Neuronal stem cell (in vitro differentiated cells): ENCODE data around the gene ZBTB46.

Experiments used
- DNase-seq: peaks from one replicate; pipeline ENCODE4 v3.0.0-alpha.2; 2013; ENCODE audit warnings: low spot score
- H2AFZ ChIP-seq: one replicate; pipeline ENCODE4 v1.6.1; 2013; ENCODE audit warnings: mild to moderate bottlenecking, low read length, inconsistent platforms
- H2AK5ac ChIP-seq: 2 replicates; pipeline ENCODE4 v1.6.1; 2013; ENCODE audit warnings: low read depth, mild to moderate bottlenecking, inconsistent platforms, low read length, moderate library complexity, mixed read lengths
- H2BK120ac ChIP-seq: 2 replicates; pipeline ENCODE4 v1.6.1; 2013; ENCODE audit warnings: low read depth, mild to moderate bottlenecking, inconsistent platforms, low read length, moderate library complexity, mixed read lengths
- H2BK12ac ChIP-seq: one replicate; pipeline ENCODE4 v1.6.1; 2013; ENCODE audit warnings: low read length, inconsistent platforms
- H2BK15ac ChIP-seq: 2 replicates; pipeline ENCODE4 v1.6.1; 2013; ENCODE audit warnings: mild to moderate bottlenecking, low read length, inconsistent platforms, mixed read lengths
- H2BK5ac ChIP-seq: one replicate; pipeline ENCODE4 v1.6.1; 2013; ENCODE audit warnings: inconsistent platforms, mild to moderate bottlenecking, low read length, moderate library complexity
- H3K14ac ChIP-seq: one replicate; pipeline ENCODE4 v1.6.1; 2013; ENCODE audit warnings: low read length, inconsistent platforms
- H3K18ac ChIP-seq: 2 replicates; pipeline ENCODE4 v1.6.1; 2013; ENCODE audit warnings: low read length, inconsistent platforms
- H3K23ac ChIP-seq: 2 replicates; pipeline ENCODE4 v1.6.1; 2013; ENCODE audit warnings: low read depth, mild to moderate bottlenecking, mixed read lengths, low read length, inconsistent platforms; ENCODE audit not compliant: poor library complexity
- H3K27ac ChIP-seq: replicated peaks from 3 replicates; pipeline ENCODE4 v1.5.1; 2013; ENCODE audit warnings: low read length, inconsistent platforms
- H3K27me3 ChIP-seq, 3 experiments: 2 replicates each; pipeline ENCODE4 v1.6.1; 2013; ENCODE audit warnings: low read length in 3 of 3, mild to moderate bottlenecking in 2 of 3, inconsistent platforms in 1 of 3, low read depth in 1 of 3, mixed read lengths in 1 of 3, moderate library complexity in 1 of 3; ENCODE audit not compliant: control insufficient read depth in 3 of 3, insufficient read depth in 3 of 3
- H3K36me3 ChIP-seq, 2 donors: replicated peaks in 1 of 2; 2 replicates each; pipeline ENCODE4 v1.6.1; 2013; ENCODE audit warnings: low read length in 2 of 2; ENCODE audit not compliant: control insufficient read depth in 2 of 2, insufficient read depth in 2 of 2
- H3K4ac ChIP-seq: 2 replicates; pipeline ENCODE4 v1.6.1; 2013; ENCODE audit warnings: inconsistent platforms, mild to moderate bottlenecking, low read length, moderate library complexity
- H3K4me1 ChIP-seq, 2 donors: 1 replicate in 1 of 2; 2 replicates in 1 of 2; pipeline ENCODE4 v1.6.1; 2013; ENCODE audit warnings: low read length in 2 of 2, low read depth in 1 of 2; ENCODE audit not compliant: control insufficient read depth in 2 of 2, insufficient read depth in 1 of 2
- H3K4me2 ChIP-seq: one replicate; pipeline ENCODE4 v1.6.1; 2013; ENCODE audit warnings: mild to moderate bottlenecking, low read length, inconsistent platforms; ENCODE audit not compliant: insufficient read depth, poor library complexity, severe bottlenecking
- H3K4me3 ChIP-seq, 2 donors: 2 replicates each; pipeline ENCODE4 v1.5.1; 2013; ENCODE audit warnings: low read length in 2 of 2, mild to moderate bottlenecking in 2 of 2, inconsistent platforms in 1 of 2, moderate library complexity in 1 of 2
- H3K79me1 ChIP-seq: one replicate; pipeline ENCODE4 v1.6.1; 2013; ENCODE audit warnings: low read depth, mild to moderate bottlenecking, inconsistent platforms, low read length, moderate library complexity
- H3K9ac ChIP-seq: one replicate; pipeline ENCODE4 v1.6.1; 2013; ENCODE audit warnings: mild to moderate bottlenecking, low read depth, low read length, inconsistent platforms; ENCODE audit not compliant: poor library complexity
- H3K9me3 ChIP-seq, 2 donors: replicated peaks in 1 of 2; 2 replicates each; pipeline versions ENCODE3 to v1.6.1; 2013; ENCODE audit warnings: low read length in 2 of 2, mild to moderate bottlenecking in 2 of 2, inconsistent platforms in 1 of 2, low read depth in 1 of 2, mixed read lengths in 1 of 2, moderate library complexity in 1 of 2; ENCODE audit not compliant: control insufficient read depth in 2 of 2, insufficient read depth in 1 of 2
- H4K8ac ChIP-seq: one replicate; pipeline ENCODE4 v1.6.1; 2013; ENCODE audit warnings: low read depth, mild to moderate bottlenecking, inconsistent platforms, low read length, moderate library complexity
- H4K91ac ChIP-seq: one replicate; pipeline ENCODE4 v1.6.1; 2013; ENCODE audit warnings: low read length, low read depth, mild to moderate bottlenecking, inconsistent platforms; ENCODE audit not compliant: poor library complexity
- WGBS, 2 donors: extraction: QIAGEN DNeasy Blood & Tissue Kit; methylation state at CpG; one replicate each; pipeline ENCODE4 v1.1.7; 2013; ENCODE audit warnings: missing lambda C conversion rate in 2 of 2, mixed read lengths in 1 of 2; ENCODE audit not compliant: insufficient read length in 2 of 2, insufficient replicate concordance in 1 of 2; ENCODE audit errors: extremely low coverage in 2 of 2; 5-methylcytosine and 5-hydroxymethylcytosine counted together

ZBTB46 gene

DNA sequence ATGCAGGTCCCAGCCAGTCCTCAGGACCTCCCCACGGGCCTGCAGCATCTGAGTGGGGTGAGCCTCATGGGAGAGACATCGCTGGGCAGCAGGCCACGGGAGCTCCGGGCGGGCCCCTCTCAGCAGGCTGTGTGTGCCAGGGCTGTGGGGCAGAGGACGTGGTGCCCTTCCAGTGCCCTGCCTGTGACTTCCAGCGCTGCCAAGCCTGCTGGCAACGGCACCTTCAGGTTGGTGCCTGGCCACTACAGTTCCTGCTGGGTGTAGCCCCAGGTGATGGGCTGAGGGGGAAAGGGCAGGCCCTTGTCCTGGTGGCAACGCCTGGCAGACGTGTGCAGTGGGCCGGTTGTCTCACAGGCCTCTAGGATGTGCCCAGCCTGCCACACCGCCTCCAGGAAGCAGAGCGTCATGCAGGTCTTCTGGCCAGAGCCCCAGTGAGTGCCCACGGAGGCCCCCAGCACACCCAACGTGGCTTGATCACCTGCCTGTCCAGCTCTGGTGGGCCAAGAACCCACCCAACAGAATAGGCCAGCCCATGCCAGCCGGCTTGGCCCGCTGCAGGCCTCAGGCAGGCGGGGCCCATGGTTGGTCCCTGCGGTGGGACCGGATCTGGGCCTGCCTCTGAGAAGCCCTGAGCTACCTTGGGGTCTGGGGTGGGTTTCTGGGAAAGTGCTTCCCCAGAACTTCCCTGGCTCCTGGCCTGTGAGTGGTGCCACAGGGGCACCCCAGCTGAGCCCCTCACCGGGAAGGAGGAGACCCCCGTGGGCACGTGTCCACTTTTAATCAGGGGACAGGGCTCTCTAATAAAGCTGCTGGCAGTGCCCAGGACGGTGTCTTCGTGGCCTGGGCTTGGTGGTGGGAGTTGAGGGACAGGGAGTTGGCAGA is 135.4 kb downstream of the ZBTB46 start:
- H3K79me1 ChIP-seq: peaks cover 6% of the 10 kb centered on the region
- peaks cover 0 to 47% of the 10 kb centered on the region in 2 donors for H3K36me3 ChIP-seq
- H2AK5ac ChIP-seq: peak overlapping the region; percentile 56
- H2BK12ac ChIP-seq: peak overlapping the region; percentile 1
- no peak overlapping the region for H4K8ac ChIP-seq
- no peak overlapping the region for H3K4me2 ChIP-seq
- H3K27me3 ChIP-seq: no peaks in the 10 kb centered on the region
- H3K18ac ChIP-seq: peak overlapping the region; percentile 48
- H3K9me3 ChIP-seq: peaks cover 0 to 2% of the 10 kb centered on the region in 2 donors
- no peak overlapping the region for H2AFZ ChIP-seq
- no CpG with 5 or more reads among the region's 25 CpGs for WGBS, 2 donors
- H3K4ac ChIP-seq: no peak overlapping the region
- H3K27ac ChIP-seq: no peak overlapping the region
- no peak overlapping the region for H2BK5ac ChIP-seq
- peak overlapping the region; percentile 53 for H4K91ac ChIP-seq
- peak overlapping the region; percentile 100 for H3K23ac ChIP-seq
- no peak for DNase-seq
- no peak overlapping the region for H3K4me3 ChIP-seq
- H2BK120ac ChIP-seq: no peak overlapping the region
- no peak overlapping the region for H3K9ac ChIP-seq
- H2BK15ac ChIP-seq: no peak overlapping the region
- peak overlapping the region; percentile 71 for H3K14ac ChIP-seq
- peaks cover 7 to 14% of the 10 kb centered on the region in 2 donors for H3K4me1 ChIP-seq

DNA sequence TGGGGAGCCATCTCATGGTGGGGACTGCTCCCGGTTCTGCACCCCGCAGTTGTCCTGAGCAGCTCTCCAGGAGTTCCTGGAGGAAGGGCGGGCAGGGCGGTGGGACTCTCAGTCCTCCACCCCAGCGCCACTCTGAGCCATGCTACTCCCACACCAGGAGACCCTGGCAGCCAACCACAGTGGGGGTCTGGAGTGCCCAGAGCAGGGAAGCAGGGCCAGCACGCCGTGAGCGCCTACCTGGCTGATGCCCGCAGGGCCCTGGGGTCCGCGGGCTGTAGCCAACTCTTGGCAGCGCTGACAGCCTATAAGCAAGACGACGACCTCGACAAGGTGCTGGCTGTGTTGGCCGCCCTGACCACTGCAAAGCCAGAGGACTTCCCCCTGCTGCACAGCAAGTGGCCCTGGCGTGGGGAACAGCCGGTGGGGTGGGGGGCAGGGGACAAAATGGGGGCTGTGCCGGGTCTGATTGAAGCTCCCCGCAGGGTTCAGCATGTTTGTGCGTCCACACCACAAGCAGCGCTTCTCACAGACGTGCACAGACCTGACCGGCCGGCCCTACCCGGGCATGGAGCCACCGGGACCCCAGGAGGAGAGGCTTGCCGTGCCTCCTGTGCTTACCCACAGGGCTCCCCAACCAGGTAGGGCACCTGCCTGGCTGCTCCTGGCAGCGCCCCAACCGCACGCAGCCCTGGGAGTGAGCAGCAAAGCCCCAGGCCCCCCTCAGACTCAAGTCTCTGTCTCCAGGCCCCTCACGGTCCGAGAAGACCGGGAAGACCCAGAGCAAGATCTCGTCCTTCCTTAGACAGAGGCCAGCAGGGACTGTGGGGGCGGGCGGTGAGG is 136.3 kb downstream of the ZBTB46 start:
- no peak overlapping the region for H3K9ac ChIP-seq
- H3K18ac ChIP-seq: no peak overlapping the region
- H2BK5ac ChIP-seq: no peak overlapping the region
- H3K9me3 ChIP-seq: peaks cover 0 to 2% of the 10 kb centered on the region in 2 donors
- H3K14ac ChIP-seq: no peak overlapping the region
- no peaks in the 10 kb centered on the region for H3K27me3 ChIP-seq
- H3K4me3 ChIP-seq: no peak overlapping the region
- no peak overlapping the region for H4K8ac ChIP-seq
- no peak overlapping the region for H2BK120ac ChIP-seq
- H2AK5ac ChIP-seq: peak overlapping the region; percentile 56
- peaks cover 0 to 47% of the 10 kb centered on the region in 2 donors for H3K36me3 ChIP-seq
- H2AFZ ChIP-seq: no peak overlapping the region
- H3K79me1 ChIP-seq: peaks cover 6% of the 10 kb centered on the region
- H3K4me1 ChIP-seq: peaks cover 6 to 14% of the 10 kb centered on the region in 2 donors
- no peak for DNase-seq
- peak overlapping the region; percentile 1 for H2BK12ac ChIP-seq
- H4K91ac ChIP-seq: no peak overlapping the region
- no peak overlapping the region for H2BK15ac ChIP-seq
- H3K27ac ChIP-seq: no peak overlapping the region
- WGBS, 2 donors: no CpG with 5 or more reads among the region's 37 CpGs
- no peak overlapping the region for H3K4ac ChIP-seq
- H3K4me2 ChIP-seq: no peak overlapping the region
- H3K23ac ChIP-seq: peak overlapping the region; percentile 89

DNA sequence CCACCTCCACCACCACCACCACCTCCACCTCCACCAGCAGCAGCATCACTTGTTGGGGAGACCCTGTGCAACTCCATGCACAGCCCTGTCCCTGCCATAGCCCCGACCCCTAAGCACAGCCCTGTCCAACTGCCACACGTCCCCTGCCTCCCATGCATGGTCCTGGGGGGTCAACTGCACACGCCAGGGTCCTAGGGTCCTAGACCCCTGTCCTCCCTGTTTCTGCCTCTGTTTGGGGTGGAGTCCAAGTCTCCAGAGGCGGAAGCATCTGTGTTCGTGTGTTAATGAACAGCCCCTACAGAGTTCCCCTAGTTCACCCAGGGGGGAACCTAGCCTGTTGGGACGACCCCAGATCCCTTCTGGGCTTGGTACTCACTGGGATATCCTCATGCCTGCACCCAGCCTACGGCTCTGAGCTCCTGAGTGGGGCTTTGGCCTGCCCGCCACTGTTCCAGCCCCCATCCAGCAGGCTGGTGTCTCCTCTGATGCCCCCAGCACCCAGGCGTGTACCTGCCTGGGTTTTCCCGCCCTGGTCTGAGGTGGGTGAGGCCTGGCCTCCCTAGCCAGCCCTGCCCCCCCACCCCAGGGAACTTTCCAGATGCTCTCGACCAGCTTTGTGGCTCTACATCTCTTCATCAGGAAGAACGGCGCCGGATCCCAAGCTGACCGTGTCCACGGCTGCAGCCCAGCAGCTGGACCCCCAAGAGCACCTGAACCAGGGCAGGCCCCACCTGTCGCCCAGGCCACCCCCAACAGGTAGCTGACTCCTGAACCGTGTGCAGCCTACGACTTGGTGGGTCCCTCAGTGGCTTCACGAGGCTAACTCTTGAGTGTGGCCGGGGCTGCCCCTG is 137.1 kb downstream of the ZBTB46 start:
- Histone ChIP-seq H3K27ac (no peak overlapping the region), H3K4me3 (no peak overlapping the region), H2AK5ac (peak overlapping the region; percentile 1), H3K14ac (no peak overlapping the region), H2BK12ac (no peak overlapping the region), H2BK120ac (no peak overlapping the region), H3K4me2 (no peak overlapping the region), H3K79me1 (peaks cover 6% of the 10 kb centered on the region), H3K9ac (no peak overlapping the region), H3K4me1 (peaks cover 0 to 14% of the 10 kb centered on the region in 2 donors), H4K91ac (no peak overlapping the region), H3K4ac (no peak overlapping the region), H3K9me3 (peaks cover 0 to 2% of the 10 kb centered on the region in 2 donors), H3K36me3 (peaks cover 0 to 47% of the 10 kb centered on the region in 2 donors), H2BK15ac (no peak overlapping the region), H2AFZ (no peak overlapping the region), H4K8ac (no peak overlapping the region), H3K18ac (no peak overlapping the region), H3K23ac (no peak overlapping the region), H2BK5ac (no peak overlapping the region), H3K27me3 (no peaks in the 10 kb centered on the region)
- WGBS, 2 donors: no CpG with 5 or more reads among the region's 21 CpGs
- DNase-seq: no peak
